HEK293 (cell line): ENCODE data around the gene RSPH3.

Experiments
- CTCF ChIA-PET: fragments of 350-600 bp; formaldehyde crosslinking; extraction: SDS; loops from one replicate; lab custom pipeline; 2021; ENCODE audit warnings: antibody characterized with exemption; lab: Yijun Ruan, JAX
- POLR2A ChIA-PET: fragments of 300-600 bp; formaldehyde crosslinking; extraction: SDS; loops from one replicate; lab custom pipeline; 2020; ENCODE audit warnings: antibody characterized with exemption, inconsistent platforms; lab: Yijun Ruan, JAX
- H3K27ac ChIP-seq: fragments of 200-500 bp; sonication (Bioruptor generic); 2 replicates; pipeline ENCODE4 v1.5.1; 2014; ENCODE audit warnings: low read depth, low read length, control low read depth, inconsistent platforms; ENCODE audit errors: extremely low read depth
- H3K36me3 ChIP-seq, 2 experiments: fragments of 200-500 bp in 1 of 2; sonication (Bioruptor generic) in 1 of 2; 1 replicate in 1 of 2; 2 replicates in 1 of 2; pipeline ENCODE4 v1.5.1; 2014 to 2017; ENCODE audit warnings: inconsistent platforms in 2 of 2, low read length in 2 of 2; ENCODE audit not compliant: control insufficient read depth in 2 of 2, insufficient read depth in 1 of 2
- H3K4me1 ChIP-seq: fragments of 200-500 bp; sonication (Bioruptor generic); 2 replicates; pipeline ENCODE4 v1.5.1; 2014; ENCODE audit warnings: mild to moderate bottlenecking, low read length, inconsistent platforms; ENCODE audit not compliant: control insufficient read depth, insufficient read depth
- H3K4me3 ChIP-seq: 2 replicates; pipeline ENCODE4 v1.5.1; 2011; ENCODE audit warnings: low read depth, mild to moderate bottlenecking, control low read depth, low read length, moderate library complexity
- H3K9me3 ChIP-seq: fragments of 200-500 bp; sonication (Bioruptor generic); 2 replicates; pipeline ENCODE4 v1.5.1; 2014; ENCODE audit warnings: low read depth, low read length, inconsistent platforms; ENCODE audit not compliant: control insufficient read depth, insufficient read depth
- BCL11A ChIP-seq: fragments of 450-650 bp; formaldehyde crosslinking; IDR thresholded peaks from 2 replicates; pipeline ENCODE4 v1.5.1; 2016; ENCODE audit warnings: low read depth, missing biosample characterization, missing genetic modification characterization
- BCL11B ChIP-seq: fragments of 450-650 bp; formaldehyde crosslinking; IDR thresholded peaks from 2 replicates; pipeline ENCODE4 v1.5.1; 2016; ENCODE audit warnings: low read depth, missing biosample characterization, missing genetic modification characterization
- HOXD13 ChIP-seq: sonication (generic); formaldehyde crosslinking; IDR thresholded peaks from 2 replicates; pipeline ENCODE4 v1.8.0; 2022; ENCODE audit warnings: missing genetic modification reagents, borderline replicate concordance
- OSR2 ChIP-seq: fragments of 450-650 bp; formaldehyde crosslinking; IDR thresholded peaks from 2 replicates; pipeline ENCODE4 v1.5.1; 2016; ENCODE audit warnings: missing biosample characterization, missing genetic modification characterization
- PRDM1 ChIP-seq: fragments of 450-650 bp; formaldehyde crosslinking; IDR thresholded peaks from 2 replicates; pipeline ENCODE4; 2016; ENCODE audit warnings: missing biosample characterization, missing genetic modification characterization
- SP3 ChIP-seq: fragments of 450-650 bp; formaldehyde crosslinking; IDR thresholded peaks from 2 replicates; pipeline ENCODE4 v1.5.1; 2016; ENCODE audit warnings: missing biosample characterization, missing genetic modification characterization
- WT1 ChIP-seq: fragments of 450-650 bp; formaldehyde crosslinking; IDR thresholded peaks from 2 replicates; pipeline ENCODE4 v1.5.1; 2016; ENCODE audit warnings: missing biosample characterization, missing genetic modification characterization
- ZBTB17 ChIP-seq: fragments of 450-650 bp; formaldehyde crosslinking; IDR thresholded peaks from 2 replicates; pipeline ENCODE4 v1.5.1; 2016; ENCODE audit warnings: missing biosample characterization, missing genetic modification characterization
- ZEB2 ChIP-seq: fragments of 450-650 bp; formaldehyde crosslinking; IDR thresholded peaks from 2 replicates; pipeline ENCODE4 v1.5.1; 2016; ENCODE audit warnings: missing biosample characterization, missing genetic modification characterization
- ZNF140 ChIP-seq: fragments of 450-650 bp; formaldehyde crosslinking; IDR thresholded peaks from 2 replicates; pipeline ENCODE4 v1.5.1; 2016; ENCODE audit warnings: missing biosample characterization, missing genetic modification characterization
- ZNF174 ChIP-seq: fragments of 450-650 bp; formaldehyde crosslinking; IDR thresholded peaks from 2 replicates; pipeline ENCODE4 v1.5.0; 2017; ENCODE audit warnings: missing biosample characterization, mild to moderate bottlenecking, missing genetic modification characterization
- ZNF416 ChIP-seq: fragments of 450-650 bp; formaldehyde crosslinking; IDR thresholded peaks from 2 replicates; pipeline ENCODE4 v1.5.1; 2016; ENCODE audit warnings: missing biosample characterization, missing genetic modification characterization
- ZNF473 ChIP-seq: fragments of 450-650 bp; formaldehyde crosslinking; IDR thresholded peaks from 2 replicates; pipeline ENCODE4 v1.5.1; 2017; ENCODE audit warnings: missing biosample characterization, missing genetic modification characterization
- ZNF510 ChIP-seq: fragments of 450-650 bp; formaldehyde crosslinking; IDR thresholded peaks from 2 replicates; pipeline ENCODE4 v1.5.1; 2018; ENCODE audit warnings: mild to moderate bottlenecking, missing genetic modification characterization, missing biosample characterization; ENCODE audit not compliant: insufficient replicate concordance
- ZNF514 ChIP-seq: fragments of 450-650 bp; formaldehyde crosslinking; IDR thresholded peaks from 2 replicates; pipeline ENCODE4 v1.5.1; 2016; ENCODE audit warnings: missing biosample characterization, missing genetic modification characterization
- ZNF560 ChIP-seq: fragments of 450-650 bp; formaldehyde crosslinking; IDR thresholded peaks from 2 replicates; pipeline ENCODE4 v1.5.1; 2017; ENCODE audit warnings: missing biosample characterization, missing genetic modification characterization, borderline replicate concordance
- ZNF654 ChIP-seq: fragments of 450-650 bp; formaldehyde crosslinking; IDR thresholded peaks from 2 replicates; pipeline ENCODE4 v1.5.1; 2016; ENCODE audit warnings: low read depth, missing biosample characterization, missing genetic modification characterization
- ZNF660 ChIP-seq: fragments of 450-650 bp; IDR thresholded peaks from 2 replicates; pipeline ENCODE4 v1.5.1; 2018; ENCODE audit warnings: missing biosample characterization, mild to moderate bottlenecking, missing genetic modification characterization
- ZNF701 ChIP-seq: fragments of 450-650 bp; formaldehyde crosslinking; IDR thresholded peaks from 2 replicates; pipeline ENCODE4 v1.5.1; 2016; ENCODE audit warnings: missing biosample characterization, missing genetic modification characterization
- ZNF707 ChIP-seq: fragments of 450-650 bp; formaldehyde crosslinking; IDR thresholded peaks from 2 replicates; pipeline ENCODE4 v1.5.1; 2016; ENCODE audit warnings: missing biosample characterization, missing genetic modification characterization
- TF ChIP-seq, protein P1 (sequence below): fragments of 450-650 bp; formaldehyde crosslinking; IDR thresholded peaks from 2 replicates; pipeline ENCODE4; 2016; ENCODE audit warnings: missing biosample characterization, missing genetic modification characterization
- TF ChIP-seq, protein P2 (sequence below): fragments of 450-650 bp; formaldehyde crosslinking; IDR thresholded peaks from 2 replicates; pipeline ENCODE4 v1.5.1; 2016; ENCODE audit warnings: missing biosample characterization, missing genetic modification characterization
- TF ChIP-seq, protein P3 (sequence below): fragments of 450-650 bp; formaldehyde crosslinking; IDR thresholded peaks from 2 replicates; pipeline ENCODE4 v1.5.1; 2016; ENCODE audit warnings: missing biosample characterization, missing genetic modification characterization
- TF ChIP-seq, protein P4 (sequence below): fragments of 450-650 bp; formaldehyde crosslinking; IDR thresholded peaks from 2 replicates; pipeline ENCODE4 v1.5.1; 2016; ENCODE audit warnings: missing biosample characterization, missing genetic modification characterization, low read depth

RSPH3 gene

GRCh38 chr6:159007510-159007909 lies 7.5 kb upstream of the RSPH3 start:
- H3K4me3 ChIP-seq = no peak overlapping the region
- no peak for TF ChIP-seq ZNF416 (tag by site-specific recombination)
- TF ChIP-seq ZNF654 (tag by site-specific recombination) = no peak
- no peak for TF ChIP-seq ZNF701 (tag by site-specific recombination)
- TF ChIP-seq ZEB2 = no peak
- no peak for TF ChIP-seq ZNF510
- TF ChIP-seq OSR2 (tag by site-specific recombination) = no peak
- CTCF ChIA-PET = interaction anchor here (0.6 to 5.7 kb wide), 13 partner anchors 11 to 916 kb away, joined by 3 to 63 read pairs (median 4); partner anchors contain the start of gene TAGAP
- H3K36me3 ChIP-seq = no peaks in the 10 kb centered on the region; a peak in 1 of 3 replicates
- POLR2A ChIA-PET = no interaction called here
- no peaks in the 10 kb centered on the region for H3K4me1 ChIP-seq
- no peaks in the 10 kb centered on the region for H3K9me3 ChIP-seq
- no peak overlapping the region for H3K27ac ChIP-seq

DNA sequence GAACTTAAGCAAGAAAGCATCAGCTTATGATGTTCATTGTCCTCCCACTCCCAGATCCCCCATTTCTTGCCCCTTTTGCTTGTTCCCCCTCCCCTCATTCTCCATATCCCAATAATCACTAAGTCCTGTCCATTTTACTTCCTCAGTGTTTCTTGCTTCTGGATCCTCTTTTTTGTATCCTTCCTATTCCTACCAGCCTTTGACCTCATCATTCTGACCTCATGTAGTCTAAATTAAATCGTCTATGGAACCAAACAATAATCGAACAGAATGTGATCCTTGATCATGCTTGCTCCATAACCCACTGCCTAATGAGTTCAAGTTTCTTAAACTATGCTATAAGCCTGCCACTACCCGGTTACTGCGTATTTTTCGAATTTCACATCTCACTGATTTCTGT lies 5.4 kb upstream of the RSPH3 start:
- Histone ChIP-seq H3K4me1 (no peaks in the 10 kb centered on the region), H3K27ac (no peak overlapping the region), H3K9me3 (no peaks in the 10 kb centered on the region), H3K36me3 (no peaks in the 10 kb centered on the region; a peak in 1 of 3 replicates), H3K4me3 (no peak overlapping the region)
- ChIA-PET POLR2A (no interaction called here), CTCF (interaction anchor here (0.8 to 1.0 kb wide), 3 partner anchors 10 to 99 kb away, joined by 3 to 4 read pairs (median 3); no protein-coding TSS in a partner anchor)
- TF ChIP-seq WT1 (tag by site-specific recombination) (no peak), ZNF514 (tag by site-specific recombination) (no peak), BCL11A (tag by site-specific recombination) (no peak), ZBTB17 (tag by site-specific recombination) (no peak), BCL11B (tag by site-specific recombination) (no peak)
- TF ChIP-seq, protein P1, sequence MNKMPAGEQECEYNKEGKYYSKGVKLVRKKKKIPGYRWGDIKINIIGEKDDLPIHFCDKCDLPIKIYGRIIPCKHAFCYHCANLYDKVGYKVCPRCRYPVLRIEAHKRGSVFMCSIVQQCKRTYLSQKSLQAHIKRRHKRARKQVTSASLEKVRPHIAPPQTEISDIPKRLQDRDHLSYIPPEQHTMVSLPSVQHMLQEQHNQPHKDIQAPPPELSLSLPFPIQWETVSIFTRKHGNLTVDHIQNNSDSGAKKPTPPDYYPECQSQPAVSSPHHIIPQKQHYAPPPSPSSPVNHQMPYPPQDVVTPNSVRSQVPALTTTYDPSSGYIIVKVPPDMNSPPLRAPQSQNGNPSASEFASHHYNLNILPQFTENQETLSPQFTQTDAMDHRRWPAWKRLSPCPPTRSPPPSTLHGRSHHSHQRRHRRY = no peak
- TF ChIP-seq, protein P2, sequence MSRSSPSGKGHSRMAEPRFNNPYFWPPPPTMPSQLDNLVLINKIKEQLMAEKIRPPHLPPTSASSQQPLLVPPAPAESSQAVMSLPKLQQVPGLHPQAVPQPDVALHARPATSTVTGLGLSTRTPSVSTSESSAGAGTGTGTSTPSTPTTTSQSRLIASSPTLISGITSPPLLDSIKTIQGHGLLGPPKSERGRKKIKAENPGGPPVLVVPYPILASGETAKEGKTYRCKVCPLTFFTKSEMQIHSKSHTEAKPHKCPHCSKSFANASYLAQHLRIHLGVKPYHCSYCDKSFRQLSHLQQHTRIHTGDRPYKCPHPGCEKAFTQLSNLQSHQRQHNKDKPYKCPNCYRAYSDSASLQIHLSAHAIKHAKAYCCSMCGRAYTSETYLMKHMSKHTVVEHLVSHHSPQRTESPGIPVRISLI (tag by site-specific recombination) = no peak

GRCh38 chr6:159004592-159004991 lies 4.6 kb upstream of the RSPH3 start:
- no peaks in the 10 kb centered on the region; a peak in 1 of 3 replicates for H3K36me3 ChIP-seq
- ChIA-PET CTCF (interaction anchor here (0.7 to 1.0 kb wide), 5 partner anchors 11 to 135 kb away, joined by 3 to 4 read pairs (median 3); no protein-coding TSS in a partner anchor), POLR2A (no interaction called here)
- H3K4me3 ChIP-seq = no peak overlapping the region
- no peak overlapping the region for H3K27ac ChIP-seq
- no peaks in the 10 kb centered on the region for H3K9me3 ChIP-seq
- TF ChIP-seq ZNF660 (tag by site-specific recombination) = no peak
- TF ChIP-seq PRDM1 (tag by site-specific recombination) = peak; percentile 82
- no peaks in the 10 kb centered on the region for H3K4me1 ChIP-seq

GRCh38 chr6:159002432-159003155 lies 2.6 kb upstream of the RSPH3 start:
- Histone ChIP-seq H3K9me3 (no peaks in the 10 kb centered on the region), H3K4me3 (no peak overlapping the region), H3K27ac (no peak overlapping the region), H3K4me1 (no peaks in the 10 kb centered on the region), H3K36me3 (no peaks in the 10 kb centered on the region; a peak in 1 of 3 replicates)
- CTCF ChIA-PET = interaction anchor here (0.5 to 2.6 kb wide), 4 partner anchors 40 to 173 kb away, joined by 3 to 11 read pairs (median 6); no protein-coding TSS in a partner anchor
- POLR2A ChIA-PET = interaction anchor here (0.6 kb wide), 1 partner anchor 10 kb away, joined by 3 read pairs; no protein-coding TSS in a partner anchor
- no peak for TF ChIP-seq ZNF707 (tag by site-specific recombination)
- no peak for TF ChIP-seq SP3 (tag by site-specific recombination)
- TF ChIP-seq, protein P3, sequence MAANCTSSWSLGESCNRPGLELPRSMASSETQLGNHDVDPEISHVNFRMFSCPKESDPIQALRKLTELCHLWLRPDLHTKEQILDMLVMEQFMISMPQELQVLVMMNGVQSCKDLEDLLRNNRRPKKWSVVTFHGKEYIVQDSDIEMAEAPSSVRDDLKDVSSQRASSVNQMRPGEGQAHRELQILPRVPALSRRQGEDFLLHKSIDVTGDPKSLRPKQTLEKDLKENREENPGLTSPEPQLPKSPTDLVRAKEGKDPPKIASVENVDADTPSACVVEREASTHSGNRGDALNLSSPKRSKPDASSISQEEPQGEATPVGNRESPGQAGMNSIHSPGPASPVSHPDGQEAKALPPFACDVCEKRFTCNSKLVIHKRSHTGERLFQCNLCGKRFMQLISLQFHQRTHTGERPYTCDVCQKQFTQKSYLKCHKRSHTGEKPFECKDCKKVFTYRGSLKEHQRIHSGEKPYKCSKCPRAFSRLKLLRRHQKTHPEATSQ = no peak
- no peak for TF ChIP-seq ZNF560
- TF ChIP-seq ZNF174 (tag by site-specific recombination) = no peak
- TF ChIP-seq ZNF473 (tag by site-specific recombination) = no peak
- TF ChIP-seq HOXD13 (CRISPR knock-in tag) = no peak
- no peak for TF ChIP-seq ZNF140 (tag by site-specific recombination)
- TF ChIP-seq, protein P4, sequence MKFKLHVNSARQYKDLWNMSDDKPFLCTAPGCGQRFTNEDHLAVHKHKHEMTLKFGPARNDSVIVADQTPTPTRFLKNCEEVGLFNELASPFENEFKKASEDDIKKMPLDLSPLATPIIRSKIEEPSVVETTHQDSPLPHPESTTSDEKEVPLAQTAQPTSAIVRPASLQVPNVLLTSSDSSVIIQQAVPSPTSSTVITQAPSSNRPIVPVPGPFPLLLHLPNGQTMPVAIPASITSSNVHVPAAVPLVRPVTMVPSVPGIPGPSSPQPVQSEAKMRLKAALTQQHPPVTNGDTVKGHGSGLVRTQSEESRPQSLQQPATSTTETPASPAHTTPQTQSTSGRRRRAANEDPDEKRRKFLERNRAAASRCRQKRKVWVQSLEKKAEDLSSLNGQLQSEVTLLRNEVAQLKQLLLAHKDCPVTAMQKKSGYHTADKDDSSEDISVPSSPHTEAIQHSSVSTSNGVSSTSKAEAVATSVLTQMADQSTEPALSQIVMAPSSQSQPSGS = no peak
